Testis (tissue), 2 donors: ENCODE measurements around the gene HDC.

Source experiments
- POLR2A ChIP-seq: fragments of 450-650 bp; IDR thresholded peaks from one replicate; pipeline ENCODE4 v1.6.1; 2017; ENCODE audit warnings: antibody characterized with exemption, mild to moderate bottlenecking, moderate library complexity
- TF ChIP-seq, protein P1 (sequence below), 3 experiments: fragments of 450-650 bp in 2 of 3; fragments of 200-600 bp in 1 of 3; sonication (generic) in 1 of 3; IDR thresholded peaks; one replicate each; pipeline ENCODE4 v1.5.1; 2016 to 2019; ENCODE audit warnings: antibody characterized with exemption in 3 of 3, mild to moderate bottlenecking in 2 of 3, moderate library complexity in 1 of 3

DNA sequence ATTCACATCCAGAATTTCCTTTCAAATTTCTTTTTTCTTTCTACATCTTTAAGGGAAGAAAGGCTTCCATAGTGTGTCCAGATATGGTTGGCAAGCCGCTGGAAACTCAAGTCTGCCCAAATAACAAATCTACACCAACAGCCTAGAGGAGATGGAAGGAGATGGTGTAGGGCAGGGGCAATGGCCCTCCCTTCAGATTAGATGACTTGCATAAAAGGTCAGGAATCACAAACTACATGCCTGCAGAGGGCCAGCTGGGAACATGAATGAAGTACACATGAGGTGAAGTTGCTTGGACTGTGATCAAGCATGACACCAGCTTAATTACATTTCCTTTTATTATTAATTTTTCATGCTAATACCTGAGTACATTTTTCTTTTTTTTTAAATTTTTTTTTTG lies 73.4 kb downstream of the HDC start:
- TF ChIP-seq, protein P1, sequence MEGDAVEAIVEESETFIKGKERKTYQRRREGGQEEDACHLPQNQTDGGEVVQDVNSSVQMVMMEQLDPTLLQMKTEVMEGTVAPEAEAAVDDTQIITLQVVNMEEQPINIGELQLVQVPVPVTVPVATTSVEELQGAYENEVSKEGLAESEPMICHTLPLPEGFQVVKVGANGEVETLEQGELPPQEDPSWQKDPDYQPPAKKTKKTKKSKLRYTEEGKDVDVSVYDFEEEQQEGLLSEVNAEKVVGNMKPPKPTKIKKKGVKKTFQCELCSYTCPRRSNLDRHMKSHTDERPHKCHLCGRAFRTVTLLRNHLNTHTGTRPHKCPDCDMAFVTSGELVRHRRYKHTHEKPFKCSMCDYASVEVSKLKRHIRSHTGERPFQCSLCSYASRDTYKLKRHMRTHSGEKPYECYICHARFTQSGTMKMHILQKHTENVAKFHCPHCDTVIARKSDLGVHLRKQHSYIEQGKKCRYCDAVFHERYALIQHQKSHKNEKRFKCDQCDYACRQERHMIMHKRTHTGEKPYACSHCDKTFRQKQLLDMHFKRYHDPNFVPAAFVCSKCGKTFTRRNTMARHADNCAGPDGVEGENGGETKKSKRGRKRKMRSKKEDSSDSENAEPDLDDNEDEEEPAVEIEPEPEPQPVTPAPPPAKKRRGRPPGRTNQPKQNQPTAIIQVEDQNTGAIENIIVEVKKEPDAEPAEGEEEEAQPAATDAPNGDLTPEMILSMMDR (IDR thresholded peaks at IDR 0.05), result no peak
- TF ChIP-seq POLR2A, result no peak
